Activated T-cell treated with anti-CD3 and anti-CD28 coated beads, Interleukin-2, amount 50 U/mL, for 24 hours (primary cell): ENCODE data around the gene SNRK.
"Not testable (repeated sequence)": the region's sequence is repeated elsewhere in the genome, so short reads cannot be mapped to it uniquely, and the experiment has no call there.

Experiments
- DNase-seq: peaks from one replicate; pipeline ENCODE4 v3.0.0-alpha.2; 2020
- H3K27ac Mint-ChIP-seq: 2 replicates; pipeline ENCODE4 v1.8.0; 2020; ENCODE audit warnings: mild to moderate bottlenecking, mixed read lengths
- H3K27me3 Mint-ChIP-seq: 2 replicates; pipeline ENCODE4 v1.8.0; 2020; ENCODE audit warnings: mixed read lengths
- H3K36me3 Mint-ChIP-seq: 2 replicates; pipeline ENCODE4 v1.8.0; 2020; ENCODE audit warnings: low read depth, mixed read lengths
- H3K4me1 Mint-ChIP-seq: 2 replicates; pipeline ENCODE4 v1.8.0; 2020; ENCODE audit warnings: low read depth, mixed read lengths
- H3K4me3 Mint-ChIP-seq: 2 replicates; pipeline ENCODE4 v1.8.0; 2020; ENCODE audit warnings: mild to moderate bottlenecking, moderate library complexity, mixed read lengths
- H3K9me3 Mint-ChIP-seq: 2 replicates; pipeline ENCODE4 v1.8.0; 2020; ENCODE audit warnings: mixed read lengths

Gene SNRK

DNA sequence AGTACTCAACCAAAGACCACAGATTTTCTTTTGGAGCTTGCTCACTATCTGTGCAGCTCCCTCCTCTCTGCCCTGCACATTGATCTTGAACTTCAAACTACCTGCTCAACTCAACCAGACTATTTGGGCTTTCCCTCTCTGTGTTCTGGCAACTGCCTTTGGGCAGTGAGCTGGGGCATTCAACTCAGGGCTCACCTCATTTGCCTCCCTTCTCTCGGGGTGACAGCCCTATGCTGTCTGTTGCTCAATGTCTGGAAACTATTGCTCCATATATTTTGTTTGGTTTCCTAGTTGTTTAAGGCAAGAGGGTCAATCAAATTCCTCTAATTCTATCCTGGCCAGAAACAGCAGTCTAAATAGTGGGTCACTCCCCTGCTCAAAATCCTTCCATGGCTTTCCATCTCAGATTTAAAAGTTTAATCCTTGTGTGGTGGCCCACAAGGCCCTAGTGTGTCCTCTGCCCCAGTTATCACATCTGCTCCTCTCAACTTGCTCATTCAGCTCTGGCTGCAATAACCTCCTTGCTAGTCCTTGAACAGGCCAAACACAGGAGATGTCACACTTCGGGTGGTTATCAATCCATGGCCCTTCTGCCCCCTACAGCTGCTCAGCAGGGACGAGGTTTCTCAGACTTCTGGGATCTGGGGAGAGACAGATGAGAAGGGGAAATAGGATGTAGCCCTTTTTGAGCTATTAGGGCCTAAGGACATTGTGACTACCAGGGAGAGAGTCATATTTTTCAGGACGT is 67.8 kb downstream of the SNRK start:
- Mint-ChIP-seq H3K27ac (no peak overlapping the region), H3K27me3 (no peaks in the 10 kb centered on the region), H3K36me3 (peaks cover 73% of the 10 kb centered on the region), H3K4me3 (no peak overlapping the region), H3K4me1 (peaks cover 1% of the 10 kb centered on the region), H3K9me3 (peaks cover 60% of the 10 kb centered on the region)
- peak; percentile 18 for DNase-seq

DNA sequence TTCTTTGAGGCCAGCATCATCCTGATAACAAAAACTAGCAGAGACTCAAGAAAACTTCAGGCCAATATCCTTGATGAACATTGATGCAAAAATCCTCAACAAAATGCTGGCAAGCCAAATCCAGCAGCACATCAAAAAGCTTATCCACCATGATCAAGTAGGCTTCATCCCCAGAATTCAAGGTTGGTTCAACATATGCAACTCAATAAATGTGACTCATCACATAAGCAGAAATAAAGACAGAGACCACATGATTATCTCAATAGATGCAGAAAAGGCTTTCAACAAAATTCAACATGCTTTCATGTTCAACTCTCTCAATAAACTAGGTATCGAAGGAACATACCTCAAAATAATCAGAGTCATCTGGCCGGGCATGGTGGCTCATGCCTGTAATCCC is 69.7 kb downstream of the SNRK start:
- peaks cover 54% of the 10 kb centered on the region for H3K36me3 Mint-ChIP-seq
- H3K27ac Mint-ChIP-seq, DNase-seq, H3K4me1 Mint-ChIP-seq, H3K27me3 Mint-ChIP-seq, H3K4me3 Mint-ChIP-seq: not testable (repeated sequence)
- H3K9me3 Mint-ChIP-seq = peaks cover 58% of the 10 kb centered on the region

DNA sequence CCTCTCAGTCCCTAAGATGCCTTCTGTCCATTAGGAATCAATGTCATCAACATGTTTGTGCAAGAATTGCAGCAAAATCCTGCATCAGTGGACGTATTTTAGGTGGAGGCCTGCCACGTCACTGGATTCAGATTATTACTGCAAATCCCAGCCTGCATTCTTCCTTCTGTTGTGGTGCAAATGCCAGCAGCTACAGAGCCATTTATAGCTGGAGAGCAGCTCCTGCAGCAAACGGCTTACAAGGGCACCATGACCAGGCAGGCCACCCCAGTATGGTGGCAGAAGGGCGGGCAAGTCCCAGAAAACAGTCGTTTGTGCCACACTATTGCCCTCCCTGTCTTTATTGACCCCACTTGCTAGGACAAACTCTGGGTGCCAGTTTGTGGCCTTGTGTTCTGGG is 74.7 kb downstream of the SNRK start:
- H3K4me1 Mint-ChIP-seq = no peaks in the 10 kb centered on the region
- peak; percentile 14 for DNase-seq
- no peak overlapping the region for H3K4me3 Mint-ChIP-seq
- H3K36me3 Mint-ChIP-seq = peaks cover 8% of the 10 kb centered on the region
- H3K9me3 Mint-ChIP-seq = peaks cover 15% of the 10 kb centered on the region
- H3K27ac Mint-ChIP-seq = no peak overlapping the region
- no peaks in the 10 kb centered on the region for H3K27me3 Mint-ChIP-seq

DNA sequence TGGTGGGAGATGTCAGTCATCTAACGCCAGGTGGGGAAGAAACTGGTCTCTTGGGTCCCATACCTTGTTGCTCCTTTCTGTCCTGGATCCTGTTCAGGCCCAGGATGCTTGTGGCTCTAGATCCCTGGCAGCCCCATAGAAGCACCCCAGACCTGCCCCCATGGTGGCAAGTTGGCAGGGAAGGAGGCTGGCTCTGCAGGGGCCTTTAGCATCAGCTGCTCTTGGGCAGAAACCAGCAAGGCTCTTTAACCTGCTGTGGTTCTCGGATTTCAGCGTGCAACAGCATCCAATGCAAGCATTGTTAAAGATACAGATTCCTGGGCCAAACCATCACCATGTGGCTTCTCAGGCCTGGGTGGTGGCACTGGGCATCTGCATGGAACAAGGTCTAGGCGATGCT is 75.8 kb downstream of the SNRK start:
- peaks cover 8% of the 10 kb centered on the region for H3K36me3 Mint-ChIP-seq
- DNase-seq = no peak
- H3K27ac Mint-ChIP-seq = peak overlapping the region; percentile 33
- H3K27me3 Mint-ChIP-seq = no peaks in the 10 kb centered on the region
- H3K9me3 Mint-ChIP-seq = peaks cover 12% of the 10 kb centered on the region
- H3K4me1 Mint-ChIP-seq = no peaks in the 10 kb centered on the region
- H3K4me3 Mint-ChIP-seq = no peak overlapping the region

DNA sequence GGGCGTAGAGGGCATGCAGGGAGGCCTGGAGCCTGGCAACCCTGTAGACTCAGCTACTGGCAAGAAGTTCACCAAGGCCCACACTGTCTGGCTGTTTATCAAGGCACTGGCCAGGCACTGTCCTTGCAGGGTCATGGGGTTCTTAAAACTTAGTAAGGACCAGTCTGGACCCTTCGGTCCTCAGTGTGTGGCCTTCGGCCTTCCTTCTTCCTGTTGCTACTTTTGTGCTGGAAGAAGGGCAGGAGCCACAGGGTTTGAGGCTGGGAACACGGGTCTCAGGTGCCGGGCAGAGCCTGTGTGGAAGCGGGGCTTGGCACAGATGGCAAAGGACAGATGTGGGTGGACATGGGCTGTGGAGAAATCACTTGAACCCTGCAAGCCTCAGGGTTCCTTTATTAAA is 76.6 kb downstream of the SNRK start:
- H3K27ac Mint-ChIP-seq = no peak overlapping the region
- H3K9me3 Mint-ChIP-seq = peaks cover 5% of the 10 kb centered on the region
- no peak overlapping the region for H3K4me3 Mint-ChIP-seq
- H3K36me3 Mint-ChIP-seq = peaks cover 3% of the 10 kb centered on the region
- no peak for DNase-seq
- no peaks in the 10 kb centered on the region for H3K27me3 Mint-ChIP-seq
- no peaks in the 10 kb centered on the region for H3K4me1 Mint-ChIP-seq

DNA sequence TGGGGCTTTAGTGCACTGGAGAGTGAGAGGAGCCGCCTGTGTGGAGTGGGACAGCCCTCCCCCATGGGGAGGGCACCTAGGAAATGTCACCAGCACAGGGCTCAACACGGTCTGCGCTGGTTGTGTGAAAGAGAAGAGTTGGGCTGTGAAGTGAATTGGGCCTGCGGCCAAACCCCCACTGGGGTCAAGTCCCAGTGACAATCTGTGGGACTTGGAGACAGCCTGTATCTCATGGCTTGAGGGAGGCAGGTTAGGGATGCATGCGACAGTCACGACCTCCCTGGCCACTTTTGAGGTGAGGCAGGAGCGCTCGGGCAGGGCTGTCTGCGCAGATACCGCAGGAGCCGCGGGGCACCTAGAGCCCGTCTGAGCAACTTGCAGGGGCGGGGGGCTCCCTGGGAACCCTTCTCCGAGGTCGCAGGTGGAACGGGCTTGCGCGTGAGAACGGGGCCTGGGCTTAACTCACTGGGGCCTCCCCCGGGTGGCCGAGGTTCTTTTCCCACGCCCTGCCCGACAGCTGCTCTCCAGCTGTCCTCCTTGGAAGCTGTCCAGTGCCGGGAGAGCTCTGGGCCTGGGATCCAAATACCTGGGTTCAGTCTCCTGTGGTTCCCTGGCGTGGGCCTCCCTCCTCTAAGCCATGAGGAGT is 77.4 kb downstream of the SNRK start:
- Mint-ChIP-seq H3K27ac (no peak overlapping the region), H3K27me3 (no peaks in the 10 kb centered on the region), H3K4me3 (no peak overlapping the region), H3K9me3 (no peaks in the 10 kb centered on the region), H3K36me3 (peaks cover 3% of the 10 kb centered on the region), H3K4me1 (no peaks in the 10 kb centered on the region)
- DNase-seq = peak; percentile 17

DNA sequence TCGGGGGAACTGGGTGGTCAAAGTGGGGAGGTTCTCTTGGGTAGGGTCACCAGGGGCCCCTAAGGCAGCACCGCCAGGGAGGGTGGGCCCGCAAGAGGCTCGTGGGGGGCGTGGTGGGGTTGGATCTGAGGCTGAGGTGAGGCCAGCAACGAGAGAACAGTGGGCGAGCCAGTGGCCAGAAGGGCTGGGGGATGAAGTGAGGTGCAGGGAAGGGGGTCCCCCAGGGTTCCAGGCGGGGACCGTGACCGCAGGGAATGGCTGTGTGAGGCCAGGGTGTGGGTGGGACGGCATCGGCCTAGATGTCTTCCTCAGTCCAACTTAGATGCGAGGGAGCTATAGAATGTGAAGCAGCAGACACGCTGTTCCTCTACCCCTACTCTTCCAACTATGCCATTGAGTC is 78.2 kb downstream of the SNRK start:
- no peak for DNase-seq
- Mint-ChIP-seq H3K4me3 (no peak overlapping the region), H3K27ac (no peak overlapping the region), H3K9me3 (no peaks in the 10 kb centered on the region), H3K27me3 (no peaks in the 10 kb centered on the region), H3K36me3 (peaks cover 3% of the 10 kb centered on the region), H3K4me1 (no peaks in the 10 kb centered on the region)

DNA sequence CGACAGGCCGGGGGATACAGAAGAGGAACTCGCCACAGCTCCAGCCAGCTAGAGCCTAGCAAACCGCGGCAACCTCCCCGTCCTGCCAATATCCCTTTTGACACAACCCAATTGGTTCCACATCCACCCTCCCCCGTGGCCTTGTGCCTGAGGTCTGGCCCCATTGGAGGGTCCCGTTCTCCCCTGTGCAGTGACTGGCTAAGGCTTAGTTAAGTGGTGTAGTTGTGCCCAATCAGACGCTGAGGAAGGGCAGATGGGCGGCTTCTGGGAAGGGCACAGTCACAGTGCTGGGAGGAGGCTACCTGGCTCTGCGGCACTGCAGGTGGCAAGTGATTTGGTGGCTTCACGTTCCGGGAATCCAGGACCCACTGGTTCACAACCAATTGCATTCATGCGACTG is 78.6 kb downstream of the SNRK start:
- Mint-ChIP-seq H3K36me3 (peaks cover 3% of the 10 kb centered on the region), H3K9me3 (no peaks in the 10 kb centered on the region), H3K4me3 (no peak overlapping the region), H3K4me1 (no peaks in the 10 kb centered on the region), H3K27me3 (no peaks in the 10 kb centered on the region), H3K27ac (no peak overlapping the region)
- peak; percentile 22 for DNase-seq

DNA sequence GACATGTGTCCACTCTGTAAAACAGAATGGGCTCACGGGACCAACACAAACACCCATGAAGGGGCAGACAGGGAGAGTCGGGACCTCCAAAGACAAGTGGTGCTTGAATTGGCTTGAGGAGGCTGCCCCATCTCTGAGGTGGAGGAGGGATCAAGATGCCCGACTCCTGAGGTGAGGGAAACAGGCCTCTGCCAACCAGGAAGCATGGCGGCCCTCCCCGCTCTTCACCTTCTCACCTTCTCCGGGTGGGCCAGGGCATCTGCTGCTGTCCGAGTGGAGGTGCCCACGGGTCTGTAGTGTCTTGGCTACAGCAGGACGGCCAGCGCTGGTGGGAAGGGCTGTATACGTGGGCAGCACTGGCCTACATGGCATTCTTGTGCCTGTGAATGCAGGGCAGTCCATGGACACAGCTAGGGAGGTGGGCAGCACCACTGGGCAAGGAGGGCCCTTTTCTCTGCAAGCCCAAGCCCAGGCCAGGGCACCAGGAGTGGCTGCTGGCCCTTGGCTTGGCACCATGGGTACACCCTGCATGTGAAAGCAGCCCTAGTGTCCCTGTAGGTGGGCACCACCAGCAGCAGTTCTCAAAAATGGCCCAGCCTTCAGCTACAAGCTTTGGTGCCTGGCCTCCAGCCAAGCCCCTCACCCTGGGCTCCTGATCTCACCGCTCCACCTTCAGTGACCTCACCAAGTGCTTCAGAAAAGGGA is 79.4 kb downstream of the SNRK start:
- Mint-ChIP-seq H3K4me1 (no peaks in the 10 kb centered on the region), H3K27ac (no peak overlapping the region), H3K4me3 (no peak overlapping the region), H3K27me3 (no peaks in the 10 kb centered on the region), H3K9me3 (no peaks in the 10 kb centered on the region), H3K36me3 (peaks cover 3% of the 10 kb centered on the region)
- DNase-seq = peak; percentile 23

DNA sequence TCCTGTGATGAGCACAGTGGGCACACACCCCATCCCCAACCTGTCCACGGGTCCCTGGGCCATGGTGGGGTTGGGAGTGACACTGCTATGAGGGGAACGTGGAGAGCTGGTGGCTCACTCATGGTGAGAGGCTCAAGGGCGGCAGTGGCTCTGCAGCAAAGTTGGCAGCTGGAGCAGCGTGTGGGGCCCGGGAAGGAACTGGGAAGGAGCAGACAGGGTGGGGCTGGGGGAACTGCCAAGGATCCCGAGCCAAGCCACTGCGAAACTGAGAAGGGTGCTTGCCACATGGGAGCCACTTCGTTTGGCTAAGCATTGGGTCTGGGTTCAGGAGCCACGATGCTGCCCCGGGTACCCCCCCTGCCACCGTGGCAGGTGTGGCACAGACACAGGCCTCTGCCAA is 80.1 kb downstream of the SNRK start:
- no peak overlapping the region for H3K27ac Mint-ChIP-seq
- H3K27me3 Mint-ChIP-seq = no peaks in the 10 kb centered on the region
- no peak overlapping the region for H3K4me3 Mint-ChIP-seq
- DNase-seq = peak; percentile 16
- no peaks in the 10 kb centered on the region for H3K9me3 Mint-ChIP-seq
- no peaks in the 10 kb centered on the region for H3K4me1 Mint-ChIP-seq
- H3K36me3 Mint-ChIP-seq = peaks cover 3% of the 10 kb centered on the region

DNA sequence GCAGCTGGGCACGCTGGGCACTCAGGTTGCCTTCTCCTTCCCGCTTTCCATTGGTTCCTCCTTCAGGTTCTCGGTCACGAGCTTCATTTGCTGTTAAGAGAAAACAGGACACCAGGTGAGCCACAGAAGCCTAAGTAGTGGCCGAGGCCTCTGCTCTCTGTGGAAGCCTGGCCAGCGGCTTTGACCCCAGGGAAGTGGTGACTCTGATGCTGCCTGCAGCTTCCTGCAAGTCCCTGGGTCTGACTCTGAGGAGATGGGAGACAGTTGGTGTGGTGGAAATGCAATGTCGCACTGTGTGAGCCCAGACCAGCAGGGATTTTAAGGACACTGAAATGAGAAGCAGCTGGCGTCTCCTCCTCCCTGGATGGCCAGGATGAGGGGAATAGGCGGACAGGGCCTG is 80.5 kb downstream of the SNRK start:
- H3K27me3 Mint-ChIP-seq = no peaks in the 10 kb centered on the region
- H3K4me3 Mint-ChIP-seq = no peak overlapping the region
- no peaks in the 10 kb centered on the region for H3K4me1 Mint-ChIP-seq
- H3K36me3 Mint-ChIP-seq = peaks cover 3% of the 10 kb centered on the region
- H3K9me3 Mint-ChIP-seq = no peaks in the 10 kb centered on the region
- no peak overlapping the region for H3K27ac Mint-ChIP-seq
- peak; percentile 19 for DNase-seq

DNA sequence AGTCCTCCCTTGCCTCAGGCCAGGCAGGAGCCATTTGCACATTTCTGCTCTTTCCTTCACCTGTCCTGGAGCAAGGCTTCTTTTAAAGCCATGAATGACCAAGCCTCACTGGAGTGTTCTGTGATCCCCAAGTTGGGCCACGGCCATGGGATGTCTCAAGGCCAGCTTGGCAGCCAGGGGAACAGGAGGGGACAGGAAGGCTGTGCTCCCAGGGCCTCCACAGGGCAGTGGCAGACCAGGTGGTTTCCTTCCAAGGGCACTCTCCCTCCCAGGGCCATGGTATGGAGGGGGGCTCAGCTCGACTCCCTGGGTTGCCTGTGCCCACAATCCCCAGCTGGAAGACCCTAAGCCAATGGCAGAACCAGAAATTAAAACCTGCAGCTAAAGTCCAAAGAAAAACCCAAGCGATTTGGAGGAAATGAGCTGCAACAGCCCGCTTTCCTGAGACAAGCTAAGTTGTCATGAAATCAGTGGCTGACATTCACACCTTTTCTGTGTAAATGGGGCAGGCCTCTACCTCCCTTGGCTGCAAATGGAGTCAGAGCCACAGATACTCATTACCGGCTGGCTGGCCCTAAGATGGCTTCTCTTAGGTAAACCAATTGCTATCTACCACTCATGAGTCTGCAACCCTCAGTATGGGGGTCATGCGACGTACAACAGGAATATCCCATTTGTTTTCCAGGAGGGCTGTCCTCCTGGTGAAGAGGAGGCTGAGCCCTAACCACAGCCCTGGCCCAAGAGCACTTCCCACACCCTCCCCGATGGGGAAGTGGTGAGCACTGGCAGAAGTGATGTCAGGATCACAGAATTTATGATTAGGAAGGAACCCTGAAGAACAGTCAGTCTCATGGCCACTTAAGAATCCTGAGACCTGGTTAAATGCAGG is 83.3 kb downstream of the SNRK start:
- no peaks in the 10 kb centered on the region for H3K4me1 Mint-ChIP-seq
- DNase-seq = no peak
- H3K4me3 Mint-ChIP-seq = no peak overlapping the region
- no peaks in the 10 kb centered on the region for H3K9me3 Mint-ChIP-seq
- no peaks in the 10 kb centered on the region for H3K27me3 Mint-ChIP-seq
- H3K36me3 Mint-ChIP-seq = peaks cover 3% of the 10 kb centered on the region
- H3K27ac Mint-ChIP-seq = no peak overlapping the region

DNA sequence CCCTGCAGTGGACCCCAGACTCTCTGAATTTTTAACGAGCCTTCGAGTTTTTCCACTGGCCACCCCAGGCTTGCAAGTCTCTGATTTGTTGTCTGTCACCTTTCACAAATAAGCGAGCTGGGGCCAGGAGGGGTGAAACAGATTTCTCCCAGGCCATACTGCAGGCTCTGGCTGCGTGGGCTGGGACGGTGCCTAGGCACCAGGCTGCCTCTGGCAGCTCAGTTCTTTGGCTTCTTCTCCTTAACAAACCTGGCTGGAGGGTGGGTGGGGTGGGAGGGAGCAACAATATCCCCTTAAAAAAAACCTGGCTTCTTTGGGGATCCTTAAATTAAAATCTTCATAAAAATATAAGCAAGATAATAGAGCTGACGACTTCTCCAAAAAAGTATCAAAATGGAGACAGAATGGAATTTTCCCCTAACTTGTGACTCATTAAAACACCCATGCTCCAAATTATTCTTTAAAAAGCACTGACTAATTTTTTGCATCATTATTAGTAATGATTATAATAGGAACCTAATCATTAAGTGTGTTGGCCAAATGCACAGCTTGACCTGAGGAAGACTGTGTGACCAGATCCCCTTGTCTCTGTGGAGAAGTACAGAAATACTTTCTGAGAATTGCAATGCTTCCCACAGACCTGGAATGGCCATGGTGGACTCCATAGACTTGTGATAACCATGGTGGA is 84.1 kb downstream of the SNRK start:
- H3K4me3 Mint-ChIP-seq = no peak overlapping the region
- DNase-seq = no peak
- no peak overlapping the region for H3K27ac Mint-ChIP-seq
- H3K4me1 Mint-ChIP-seq = no peaks in the 10 kb centered on the region
- H3K9me3 Mint-ChIP-seq = no peaks in the 10 kb centered on the region
- H3K36me3 Mint-ChIP-seq = no peaks in the 10 kb centered on the region
- H3K27me3 Mint-ChIP-seq = no peaks in the 10 kb centered on the region

DNA sequence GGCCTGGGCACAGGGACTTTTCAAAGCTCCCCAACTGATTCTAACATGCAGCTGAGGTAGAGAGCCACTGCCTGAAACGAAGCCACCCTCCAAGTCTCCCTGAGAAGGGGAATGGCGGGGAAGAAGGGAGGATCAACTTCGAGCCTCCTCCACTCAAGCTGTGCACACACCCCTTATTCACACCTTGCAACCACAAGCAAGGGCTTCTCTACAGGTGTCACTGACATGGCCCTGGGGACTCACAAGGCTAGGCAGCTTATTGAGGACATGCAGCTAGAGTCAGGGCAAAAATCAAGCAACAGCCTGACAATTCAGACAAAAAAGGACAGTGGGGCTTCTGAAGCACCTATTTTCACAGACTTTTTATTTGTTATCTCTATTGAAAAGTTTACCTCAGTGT is 85.2 kb downstream of the SNRK start:
- no peak for DNase-seq
- Mint-ChIP-seq H3K9me3 (no peaks in the 10 kb centered on the region), H3K36me3 (no peaks in the 10 kb centered on the region), H3K4me3 (no peak overlapping the region), H3K27me3 (no peaks in the 10 kb centered on the region), H3K4me1 (no peaks in the 10 kb centered on the region), H3K27ac (no peak overlapping the region)
